ENCODE data around the gene SIRT4.

GRCh38 chr12:120263748-120264085 is 38.4 kb upstream of the SIRT4 start:
- no peak for TF ChIP-seq TAF1 (IDR thresholded peaks at IDR 0.05; ENCODE audit: low read depth, low read length)
- TF ChIP-seq CTCF (IDR thresholded peaks at IDR 0.05; ENCODE audit: control extremely low read depth in 1 of 3, insufficient read depth in 1 of 3, low read depth in 1 of 3, low read length in 3 of 3), result no peak
- TF ChIP-seq POLR2A (IDR thresholded peaks at IDR 0.05; ENCODE audit: control extremely low read depth in 1 of 2, low read depth in 2 of 2, low read length in 2 of 2), result no peak
- TF ChIP-seq POLR2AphosphoS5 (IDR thresholded peaks at IDR 0.05; ENCODE audit: low read depth, low read length), result no peak
- TF ChIP-seq CHD1 (IDR thresholded peaks at IDR 0.05; ENCODE audit: low read depth, low read length), result no peak
- TF ChIP-seq YY1 (IDR thresholded peaks at IDR 0.05; ENCODE audit: low read depth, low read length), result no peak
- TF ChIP-seq EGR1 (IDR thresholded peaks at IDR 0.05; ENCODE audit: borderline replicate concordance, low read depth, low read length), result no peak

All from H1 (cell line).